Transverse colon (tissue), 3 donors: ENCODE measurements around the gene SPDYE16.
"Not testable (repeated sequence)": the region's sequence is repeated elsewhere in the genome, so short reads cannot be mapped to it uniquely, and the experiment has no call there.

Experiments used
- POLR2A ChIP-seq: fragments of 450-650 bp; IDR thresholded peaks from one replicate; pipeline ENCODE4 v1.6.1; 2016; ENCODE audit warnings: antibody characterized with exemption, mild to moderate bottlenecking, moderate library complexity
- TF ChIP-seq, protein P1 (sequence below), 5 experiments: fragments of 200-600 bp in 3 of 5; fragments of 450-650 bp in 2 of 5; sonication (generic) in 3 of 5; IDR thresholded peaks; 1 replicate in 2 of 5; 2 replicates in 3 of 5; pipeline ENCODE4 v1.5.1; 2016 to 2017; ENCODE audit warnings: antibody characterized with exemption in 5 of 5, inconsistent platforms in 3 of 5, mild to moderate bottlenecking in 2 of 5, moderate library complexity in 1 of 5

DNA sequence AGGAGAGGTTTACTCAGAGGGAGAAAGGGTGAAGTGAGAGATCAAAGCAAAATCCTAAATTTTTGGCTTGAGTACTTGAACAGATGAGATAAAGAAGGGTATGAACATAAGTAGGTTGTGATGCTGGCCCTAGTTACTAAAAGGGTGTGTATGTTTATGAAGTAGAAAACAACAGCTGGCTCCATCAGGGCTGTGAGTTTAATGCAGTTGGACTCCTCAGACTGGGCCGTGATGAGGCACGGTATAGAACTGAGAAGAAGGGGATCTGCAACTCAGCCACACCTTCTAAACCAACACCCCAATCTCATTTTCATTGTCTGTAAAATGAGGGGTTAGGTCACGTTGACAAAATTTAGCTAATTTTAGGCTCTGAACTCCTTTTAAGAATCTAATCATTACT, 29.2 kb upstream of the SPDYE16 start:
- TF ChIP-seq, protein P1, sequence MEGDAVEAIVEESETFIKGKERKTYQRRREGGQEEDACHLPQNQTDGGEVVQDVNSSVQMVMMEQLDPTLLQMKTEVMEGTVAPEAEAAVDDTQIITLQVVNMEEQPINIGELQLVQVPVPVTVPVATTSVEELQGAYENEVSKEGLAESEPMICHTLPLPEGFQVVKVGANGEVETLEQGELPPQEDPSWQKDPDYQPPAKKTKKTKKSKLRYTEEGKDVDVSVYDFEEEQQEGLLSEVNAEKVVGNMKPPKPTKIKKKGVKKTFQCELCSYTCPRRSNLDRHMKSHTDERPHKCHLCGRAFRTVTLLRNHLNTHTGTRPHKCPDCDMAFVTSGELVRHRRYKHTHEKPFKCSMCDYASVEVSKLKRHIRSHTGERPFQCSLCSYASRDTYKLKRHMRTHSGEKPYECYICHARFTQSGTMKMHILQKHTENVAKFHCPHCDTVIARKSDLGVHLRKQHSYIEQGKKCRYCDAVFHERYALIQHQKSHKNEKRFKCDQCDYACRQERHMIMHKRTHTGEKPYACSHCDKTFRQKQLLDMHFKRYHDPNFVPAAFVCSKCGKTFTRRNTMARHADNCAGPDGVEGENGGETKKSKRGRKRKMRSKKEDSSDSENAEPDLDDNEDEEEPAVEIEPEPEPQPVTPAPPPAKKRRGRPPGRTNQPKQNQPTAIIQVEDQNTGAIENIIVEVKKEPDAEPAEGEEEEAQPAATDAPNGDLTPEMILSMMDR (IDR thresholded peaks at IDR 0.05), result not testable (repeated sequence)
- not testable (repeated sequence) for TF ChIP-seq POLR2A
